Measurements from ENCODE around the gene NAB2.

NAB2 gene

DNA sequence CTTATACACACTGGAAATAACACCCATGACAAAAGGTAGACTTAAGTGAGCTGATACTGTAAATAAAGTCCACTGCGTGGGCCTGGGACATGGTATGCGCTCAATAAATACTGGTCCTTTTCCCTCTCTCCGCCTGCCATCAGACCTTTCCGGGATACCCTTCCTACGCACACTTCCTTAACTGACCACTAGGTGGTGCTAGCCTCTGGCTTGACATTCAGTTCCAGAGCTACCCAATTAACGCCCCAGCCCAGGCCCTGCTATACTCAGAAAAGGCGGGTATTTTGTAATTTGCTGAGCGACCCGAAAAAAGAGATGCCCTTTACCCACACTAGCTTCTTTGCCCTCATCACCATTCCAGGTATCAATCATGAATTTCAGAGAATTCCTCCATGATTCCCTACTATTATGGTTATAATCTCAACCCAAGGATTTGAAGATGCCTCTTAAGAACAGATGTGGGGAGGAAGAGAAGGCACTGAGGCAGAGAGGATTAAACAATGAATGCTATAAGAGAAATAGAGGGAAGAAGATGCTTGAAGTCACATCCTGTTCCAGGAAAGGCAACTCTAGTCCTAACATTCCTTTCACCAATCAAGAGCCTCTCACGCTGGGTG lies 35.5 kb downstream of the NAB2 start:
- no peak for TF ChIP-seq ZNF274 (IDR thresholded peaks at IDR 0.05; ENCODE audit: low read depth, low read length)

DNA sequence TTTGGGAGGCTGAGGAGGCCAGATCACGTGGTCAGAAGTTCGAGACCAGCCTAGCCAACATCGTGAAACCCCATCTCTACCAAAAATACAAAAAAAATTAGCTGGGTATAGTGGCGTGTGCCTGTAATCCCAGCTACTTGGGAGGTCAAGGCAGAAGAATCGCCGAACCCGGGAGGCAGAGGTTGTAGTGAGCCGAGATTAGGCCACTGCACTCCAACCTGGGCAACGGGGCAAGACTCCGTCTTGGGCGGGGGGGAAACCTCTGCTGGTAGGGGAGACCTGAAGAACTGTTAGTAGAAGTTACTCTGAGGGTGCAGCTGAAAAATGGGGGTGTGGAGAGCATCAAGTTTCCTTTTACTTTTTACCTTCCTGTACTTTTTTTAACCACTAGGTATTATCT lies 37.1 kb downstream of the NAB2 start:
- no peak for TF ChIP-seq ZNF274 (IDR thresholded peaks at IDR 0.05; ENCODE audit: low read depth, low read length)
- no peak overlapping the region for H3K4me3 ChIP-seq (ENCODE audit: low read length)

More for the DNA sequence above, 35.5 kb downstream of the NAB2 start:
- no peak overlapping the region for H3K4me3 ChIP-seq (ENCODE audit: low read length)

DNA sequence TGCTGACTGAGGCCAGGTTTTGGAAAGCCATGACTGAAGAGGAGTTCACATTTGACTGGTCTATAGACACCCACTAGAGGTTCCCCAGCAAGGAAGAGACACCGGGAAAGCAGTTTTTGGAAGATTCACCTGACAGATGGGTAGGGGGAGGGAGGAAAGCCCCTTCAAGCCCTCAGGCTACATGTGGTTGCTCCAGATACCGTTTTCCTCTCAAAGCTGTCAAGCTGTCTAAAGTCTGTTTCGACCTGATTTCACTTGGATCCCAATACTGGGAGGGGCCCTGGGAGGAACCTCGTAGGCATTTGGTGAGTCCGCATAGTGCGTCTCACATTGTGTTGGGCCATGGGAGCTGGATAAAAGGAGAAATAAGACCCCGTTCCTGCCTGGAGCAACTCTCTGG lies 37.6 kb downstream of the NAB2 start:
- no peak overlapping the region for H3K4me3 ChIP-seq (ENCODE audit: low read length)

DNA sequence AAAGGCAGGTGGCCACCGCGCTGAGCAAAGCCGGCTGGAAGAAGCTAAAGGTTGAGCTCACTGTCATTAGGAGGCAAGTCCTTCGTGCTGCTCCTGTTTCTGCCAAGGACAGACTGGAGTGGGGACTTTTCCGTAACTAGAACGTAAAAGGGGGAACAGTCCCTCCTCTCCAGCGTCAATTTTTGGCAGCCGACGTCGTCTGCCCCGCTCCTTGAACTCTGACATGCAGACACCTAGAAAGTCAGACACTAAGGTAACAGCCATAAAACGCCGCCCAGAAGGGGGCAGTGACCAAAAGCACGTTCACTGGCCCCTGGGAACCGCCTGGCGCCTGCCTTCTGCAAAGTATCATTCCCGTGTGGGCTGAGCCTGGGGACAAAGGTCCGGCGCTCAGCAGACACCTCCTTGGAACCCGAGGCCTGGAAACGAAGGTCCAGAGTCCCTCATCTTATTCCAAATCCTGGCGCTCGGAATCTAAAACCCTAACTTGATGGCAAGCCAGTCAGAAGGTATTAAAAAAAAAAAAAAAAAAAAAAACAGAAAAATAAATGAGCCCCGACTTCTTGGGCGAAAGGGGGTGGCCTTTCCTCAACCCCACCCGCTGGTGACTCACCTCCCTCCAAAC lies 38.3 kb downstream of the NAB2 start:
- peak overlapping the region; percentile 75 for H3K4me3 ChIP-seq (ENCODE audit: low read length)
- no peak for TF ChIP-seq ZNF274 (IDR thresholded peaks at IDR 0.05; ENCODE audit: low read depth, low read length)

More for the DNA sequence above, 37.6 kb downstream of the NAB2 start:
- TF ChIP-seq ZNF274 (IDR thresholded peaks at IDR 0.05; ENCODE audit: low read depth, low read length): no peak

DNA sequence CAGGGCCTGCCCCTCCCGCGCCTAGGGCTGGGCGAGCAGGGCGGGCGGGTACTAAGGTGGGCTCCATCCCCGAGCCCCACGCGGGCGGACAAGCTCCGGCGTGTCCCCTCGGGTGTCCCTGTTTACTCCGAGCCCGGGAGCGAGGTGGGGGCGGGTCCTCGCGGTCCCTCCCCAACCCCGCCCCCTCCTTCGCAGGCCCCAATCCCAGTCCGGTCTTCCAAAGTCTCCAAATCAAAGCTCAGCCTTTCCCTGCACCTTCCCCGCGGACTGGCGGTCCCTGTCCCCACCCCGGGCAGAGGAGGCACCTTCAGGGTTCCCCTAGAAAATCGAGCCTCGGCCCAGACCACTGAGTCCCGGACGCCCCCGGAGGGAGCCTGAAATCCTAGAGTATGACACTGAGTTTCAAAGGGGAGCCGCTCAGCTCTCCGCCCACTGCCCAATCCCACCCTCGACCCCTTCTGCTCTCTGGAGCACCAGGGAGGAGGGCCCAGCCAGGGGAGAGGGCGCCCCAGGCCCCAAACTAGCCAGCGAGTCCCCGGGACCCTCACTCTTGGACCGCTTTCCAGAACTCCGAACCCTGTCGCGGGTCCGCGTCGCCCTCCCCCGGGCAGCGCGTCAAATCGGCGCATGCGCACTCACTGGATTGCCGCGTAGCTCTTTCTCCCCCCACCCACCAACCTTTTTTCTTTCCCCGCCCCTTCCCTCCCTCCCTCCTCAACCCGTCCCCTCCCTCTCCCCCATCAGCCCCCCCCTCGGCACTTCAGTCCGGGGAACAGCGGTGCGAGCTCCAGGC lies 39.0 kb downstream of the NAB2 start, which contains the start of gene LRP1:
LRP1 (plus strand) TSS at position 758 of the 793 bp plus-strand sequence. CDS start 482 bp downstream, outside the sequence.
- no peak for TF ChIP-seq ZNF274 (IDR thresholded peaks at IDR 0.05; ENCODE audit: low read depth, low read length)
- H3K4me3 ChIP-seq (ENCODE audit: low read length): peak within 1 kb of the TSS; percentile 75

DNA sequence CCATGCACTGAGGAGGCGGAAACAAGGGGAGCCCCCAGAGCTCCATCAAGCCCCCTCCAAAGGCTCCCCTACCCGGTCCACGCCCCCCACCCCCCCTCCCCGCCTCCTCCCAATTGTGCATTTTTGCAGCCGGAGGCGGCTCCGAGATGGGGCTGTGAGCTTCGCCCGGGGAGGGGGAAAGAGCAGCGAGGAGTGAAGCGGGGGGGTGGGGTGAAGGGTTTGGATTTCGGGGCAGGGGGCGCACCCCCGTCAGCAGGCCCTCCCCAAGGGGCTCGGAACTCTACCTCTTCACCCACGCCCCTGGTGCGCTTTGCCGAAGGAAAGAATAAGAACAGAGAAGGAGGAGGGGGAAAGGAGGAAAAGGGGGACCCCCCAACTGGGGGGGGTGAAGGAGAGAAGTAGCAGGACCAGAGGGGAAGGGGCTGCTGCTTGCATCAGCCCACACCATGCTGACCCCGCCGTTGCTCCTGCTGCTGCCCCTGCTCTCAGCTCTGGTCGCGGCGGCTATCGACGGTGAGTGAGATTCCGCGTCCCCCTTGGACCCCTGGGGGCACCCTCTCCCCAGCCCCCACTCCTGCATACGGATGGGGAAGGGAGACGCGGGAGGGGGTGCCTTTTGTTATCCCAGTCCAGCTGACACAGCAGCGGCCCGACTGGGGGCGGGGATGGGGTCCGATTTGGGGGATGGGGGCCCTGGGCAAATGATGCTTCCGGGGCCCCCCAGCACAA lies 39.8 kb downstream of the NAB2 start:
- no peak for TF ChIP-seq ZNF274 (IDR thresholded peaks at IDR 0.05; ENCODE audit: low read depth, low read length)
- peak overlapping the region; percentile 75; the same call in 1 of the 2 replicates for H3K4me3 ChIP-seq (ENCODE audit: low read length)

DNA sequence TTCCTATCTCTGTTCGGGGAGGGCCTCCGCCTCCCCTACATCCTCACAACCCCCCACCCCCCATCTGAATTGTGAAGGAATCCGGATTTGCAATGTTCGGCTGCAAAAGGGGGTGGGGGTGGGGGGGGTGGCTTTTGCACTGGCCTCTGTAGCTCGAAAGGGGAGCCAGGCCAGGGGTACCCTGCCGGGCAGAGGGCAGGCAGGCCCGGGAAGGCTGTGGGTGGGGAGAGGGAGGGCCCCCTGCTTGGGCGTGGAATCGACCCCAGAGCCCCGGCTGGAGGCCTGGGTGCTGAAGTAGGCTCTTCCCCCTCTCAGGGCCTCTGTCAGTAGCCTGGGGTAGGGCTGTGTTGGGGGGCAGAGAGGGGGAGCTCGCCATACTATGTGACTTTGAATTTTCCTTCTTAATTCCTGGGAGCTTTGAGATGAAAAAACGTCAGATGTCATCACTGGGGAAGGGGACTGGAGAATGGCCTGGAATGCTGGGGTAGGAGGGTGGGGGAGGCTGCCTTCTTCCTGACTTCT lies 40.5 kb downstream of the NAB2 start:
- no peak for TF ChIP-seq ZNF274 (IDR thresholded peaks at IDR 0.05; ENCODE audit: low read depth, low read length)
- H3K4me3 ChIP-seq (ENCODE audit: low read length): no peak overlapping the region

DNA sequence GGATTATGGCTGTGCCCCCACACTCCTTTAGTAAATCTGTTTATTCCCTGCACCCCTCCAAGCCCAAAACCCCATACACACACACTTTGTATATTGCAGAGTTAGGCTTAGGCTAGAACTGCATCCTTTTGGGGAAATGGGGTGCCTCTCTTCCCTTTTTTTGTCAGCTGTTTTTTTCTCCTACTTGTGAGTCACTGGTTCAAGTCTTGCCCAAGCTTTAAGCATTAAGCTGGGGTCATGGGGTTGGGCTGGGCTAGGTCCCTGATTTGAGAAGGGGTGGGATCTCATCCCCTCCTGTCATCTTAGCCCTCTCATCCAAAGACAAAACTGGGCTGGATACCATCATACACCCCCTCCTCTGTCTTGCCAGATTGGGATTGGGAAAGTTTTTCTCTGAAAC lies 41.0 kb downstream of the NAB2 start:
- no peak overlapping the region for H3K4me3 ChIP-seq (ENCODE audit: low read length)
- TF ChIP-seq ZNF274 (IDR thresholded peaks at IDR 0.05; ENCODE audit: low read depth, low read length): no peak

DNA sequence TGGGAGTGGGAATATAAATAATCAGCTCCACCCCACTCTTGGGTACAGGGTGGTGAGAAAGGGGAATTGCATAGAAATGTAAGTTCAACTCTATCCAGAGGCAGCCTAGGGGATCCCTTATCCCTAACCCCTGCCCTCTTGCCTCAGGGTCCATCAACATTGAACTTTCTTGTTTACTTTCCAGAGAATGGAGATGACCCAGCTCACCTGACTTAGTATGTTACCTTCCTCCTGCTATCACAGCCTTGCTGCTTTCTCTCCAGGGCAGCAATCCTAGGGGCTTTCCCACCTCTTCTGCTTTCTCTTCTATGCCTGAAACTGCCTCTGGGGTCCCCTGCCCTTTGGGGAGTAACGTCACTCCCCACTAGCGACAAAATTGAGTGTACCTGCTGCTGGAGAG lies 42.0 kb downstream of the NAB2 start:
- H3K4me3 ChIP-seq (ENCODE audit: low read length): no peak overlapping the region

DNA sequence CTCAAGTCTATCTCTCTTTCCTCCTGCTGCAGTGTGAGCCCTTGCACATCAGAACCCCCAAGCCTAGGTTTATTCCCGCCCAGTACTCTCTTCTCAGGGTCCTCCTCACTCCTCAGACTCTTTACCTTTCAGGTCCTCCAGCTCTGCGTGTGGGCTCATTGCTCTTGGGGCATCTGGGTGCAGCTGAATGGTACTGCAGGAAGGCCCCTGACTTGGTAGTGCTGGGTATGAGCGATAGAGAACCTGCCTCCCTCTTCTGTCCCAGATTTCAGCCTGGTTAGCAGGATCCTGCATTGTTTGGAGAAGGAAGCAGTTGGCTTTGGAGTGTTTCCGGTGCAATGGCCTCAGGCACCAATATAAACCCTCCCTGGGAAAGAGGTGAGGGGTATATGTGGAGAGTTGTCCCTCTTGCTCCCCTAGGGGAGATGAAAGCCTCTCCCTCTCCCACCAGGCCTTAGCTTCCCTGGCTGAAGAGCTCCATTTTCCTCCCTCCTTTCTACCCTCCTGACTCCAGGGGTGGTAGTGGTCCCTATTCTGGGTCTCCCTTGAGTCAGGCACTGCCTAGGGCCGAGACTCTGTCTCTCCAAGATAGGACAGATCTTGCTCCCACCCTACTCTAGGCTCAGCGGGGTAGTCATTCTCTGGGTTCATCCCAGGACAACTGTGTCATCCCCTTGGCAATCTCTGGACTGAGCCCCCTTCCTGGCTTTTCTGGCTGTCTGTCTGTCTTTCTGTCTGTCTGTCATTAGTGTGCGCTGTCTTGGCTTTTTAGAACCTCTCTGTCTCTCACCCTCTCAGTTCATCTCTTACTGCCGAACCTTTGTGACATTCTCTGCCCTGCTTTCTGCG lies 43.2 kb downstream of the NAB2 start:
- no peak for TF ChIP-seq ZNF274 (IDR thresholded peaks at IDR 0.05; ENCODE audit: low read depth, low read length)
- no peak overlapping the region for H3K4me3 ChIP-seq (ENCODE audit: low read length)

More for the DNA sequence above, 42.0 kb downstream of the NAB2 start:
- no peak for TF ChIP-seq ZNF274 (IDR thresholded peaks at IDR 0.05; ENCODE audit: low read depth, low read length)

DNA sequence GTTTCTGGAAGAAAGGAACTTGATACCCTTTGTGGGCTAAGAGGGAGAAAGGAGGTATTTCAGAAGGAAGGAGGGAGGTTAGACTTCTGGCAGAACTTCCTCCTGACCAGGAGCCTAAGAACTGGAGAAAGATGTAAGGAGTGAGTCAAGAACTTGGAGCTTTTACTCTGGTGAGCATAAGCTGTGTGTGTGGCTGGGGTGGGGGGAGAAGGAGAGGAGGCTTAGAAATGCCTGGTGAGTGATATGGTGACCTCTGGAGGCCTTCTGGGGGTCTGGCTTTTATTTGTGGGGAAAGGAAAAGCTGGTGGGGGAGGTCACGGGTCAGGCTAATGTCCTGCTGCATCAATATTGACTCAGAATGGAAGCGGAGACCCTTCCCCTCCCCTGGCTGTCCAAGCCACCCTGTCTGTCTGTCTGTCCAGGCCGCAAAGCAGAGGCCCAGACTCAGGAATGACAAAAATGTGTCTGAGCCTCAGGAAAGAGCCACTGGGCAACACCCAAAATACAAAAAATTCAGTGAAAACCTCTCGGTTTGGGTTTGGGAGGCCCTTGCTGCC lies 44.2 kb downstream of the NAB2 start:
- TF ChIP-seq ZNF274 (IDR thresholded peaks at IDR 0.05; ENCODE audit: low read depth, low read length): no peak
- H3K4me3 ChIP-seq (ENCODE audit: low read length): no peak overlapping the region

DNA sequence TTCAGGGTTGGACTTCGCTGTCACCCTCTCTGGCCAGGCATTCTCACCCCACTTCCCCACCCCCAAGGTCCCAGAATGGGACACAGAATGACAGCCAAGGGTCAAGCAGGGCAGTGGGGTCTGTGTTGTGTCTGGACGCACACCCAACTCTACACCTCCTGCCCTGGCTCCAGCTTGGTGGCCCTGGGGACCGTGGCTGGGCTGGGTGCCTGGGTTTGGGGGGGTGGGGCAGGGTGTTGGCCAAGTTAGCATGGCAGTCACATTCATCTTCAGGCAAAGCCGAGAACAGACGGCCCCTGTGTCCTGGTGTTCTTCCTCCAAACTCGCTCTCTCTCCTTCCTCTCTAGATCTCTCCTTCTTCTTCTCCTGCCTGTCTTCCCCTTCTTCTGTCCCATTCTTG lies 45.0 kb downstream of the NAB2 start:
- TF ChIP-seq ZNF274 (IDR thresholded peaks at IDR 0.05; ENCODE audit: low read depth, low read length): no peak
- no peak overlapping the region for H3K4me3 ChIP-seq (ENCODE audit: low read length)

DNA sequence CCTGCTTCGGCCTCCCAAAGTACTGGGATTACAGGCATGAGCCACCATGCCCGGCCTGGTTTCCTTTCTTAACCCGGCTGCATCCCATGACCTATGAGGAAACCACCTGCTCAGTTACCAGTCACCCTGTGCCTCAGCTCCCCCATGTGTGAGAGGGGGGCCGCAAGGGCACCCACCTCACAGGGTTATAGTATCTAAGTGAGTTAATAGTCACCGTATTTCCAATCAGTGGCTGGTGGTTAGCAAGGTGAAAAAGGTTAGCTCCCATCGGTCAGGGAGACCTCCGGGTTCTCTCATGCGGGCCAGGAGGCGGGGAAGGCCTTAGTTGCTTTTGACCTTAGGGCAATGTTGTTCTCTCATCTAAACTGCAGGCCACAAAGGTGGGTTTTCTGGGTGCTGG lies 46.0 kb downstream of the NAB2 start:
- H3K4me3 ChIP-seq (ENCODE audit: low read length): no peak overlapping the region
- no peak for TF ChIP-seq ZNF274 (IDR thresholded peaks at IDR 0.05; ENCODE audit: low read depth, low read length)

Data from GM08714 (cell line).